CD14-positive monocyte (primary cell): ENCODE measurements around the gene OAT. TPM values are rescaled to one million over a fixed set of nuclear protein-coding genes. Genes with fewer than 3 reads are reported as not detected.

ENCODE experiments used
- DNase-seq, 3 donors: peaks; one replicate each; pipeline ENCODE4 v3.0.0-alpha.2; 2011 to 2022
- H2AFZ ChIP-seq: 2 replicates; pipeline ENCODE4 v1.6.0; 2012; ENCODE audit warnings: mild to moderate bottlenecking, low read depth, low read length, inconsistent platforms; ENCODE audit not compliant: insufficient read depth, poor library complexity, severe bottlenecking
- H3K27ac ChIP-seq, 2 donors: 1 replicate in 1 of 2; 2 replicates in 1 of 2; pipeline ENCODE4 v1.5.1; 2012 to 2013; ENCODE audit warnings: low read length in 2 of 2, control low read depth in 1 of 2, inconsistent platforms in 1 of 2, low read depth in 1 of 2, mild to moderate bottlenecking in 1 of 2
- H3K27me3 ChIP-seq, 2 donors: one replicate each; pipeline versions ENCODE4 v1.6.0 to v1.6.1; 2011 to 2013; ENCODE audit warnings: low read length in 2 of 2; ENCODE audit not compliant: control insufficient read depth in 2 of 2, insufficient read depth in 2 of 2
- H3K36me3 ChIP-seq, 2 donors: replicated peaks in 1 of 2; 1 replicate in 1 of 2; 2 replicates in 1 of 2; pipeline versions ENCODE4 v1.5.1 to v1.6.1; 2012 to 2013; ENCODE audit warnings: low read length in 2 of 2, control low read depth in 1 of 2, inconsistent platforms in 1 of 2, mild to moderate bottlenecking in 1 of 2; ENCODE audit not compliant: insufficient read depth in 2 of 2, control insufficient read depth in 1 of 2
- H3K4me1 ChIP-seq, 2 donors: 1 replicate in 1 of 2; 2 replicates in 1 of 2; pipeline versions ENCODE4 v1.5.1 to v1.6.1; 2012 to 2013; ENCODE audit warnings: low read length in 2 of 2, control low read depth in 1 of 2, inconsistent platforms in 1 of 2, mild to moderate bottlenecking in 1 of 2, moderate library complexity in 1 of 2; ENCODE audit not compliant: insufficient read depth in 2 of 2, control insufficient read depth in 1 of 2
- H3K4me2 ChIP-seq: replicated peaks from 2 replicates; pipeline ENCODE3; 2012; ENCODE audit warnings: low read length, moderate library complexity, mild to moderate bottlenecking; ENCODE audit not compliant: poor library complexity, severe bottlenecking; ENCODE audit errors: extremely low read depth
- H3K4me3 ChIP-seq, 3 experiments: fragments of 200-600 bp in 1 of 3; sonication (generic) in 1 of 3; replicated peaks in 1 of 3; 1 replicate in 2 of 3; 2 replicates in 1 of 3; pipeline ENCODE4 v1.5.1; 2011 to 2013; ENCODE audit warnings: low read length in 3 of 3, mild to moderate bottlenecking in 3 of 3, control low read depth in 2 of 3, low read depth in 2 of 3, inconsistent platforms in 1 of 3, moderate library complexity in 1 of 3
- H3K79me2 ChIP-seq: 2 replicates; pipeline ENCODE4 v1.6.0; 2012; ENCODE audit warnings: mild to moderate bottlenecking, control low read depth, inconsistent platforms, low read length, moderate library complexity; ENCODE audit not compliant: insufficient read depth
- H3K9ac ChIP-seq: 2 replicates; pipeline ENCODE4 v1.6.0; 2017; ENCODE audit warnings: low read length, mild to moderate bottlenecking; ENCODE audit not compliant: insufficient read depth, poor library complexity, severe bottlenecking
- H3K9me3 ChIP-seq, 2 donors: replicated peaks in 1 of 2; 1 replicate in 1 of 2; 2 replicates in 1 of 2; pipeline versions ENCODE4 v1.5.1 to v1.6.1; 2012 to 2013; ENCODE audit warnings: low read length in 2 of 2, control low read depth in 1 of 2; ENCODE audit not compliant: control insufficient read depth in 1 of 2, insufficient read depth in 1 of 2
- H4K20me1 ChIP-seq: 2 replicates; pipeline ENCODE4 v1.6.0; 2012; ENCODE audit warnings: mild to moderate bottlenecking, low read length, control low read depth, moderate library complexity; ENCODE audit not compliant: insufficient read depth
- H3K27ac Mint-ChIP-seq, 7 donors: one replicate each; pipeline ENCODE4 v1.8.0; 2020; ENCODE audit warnings: mild to moderate bottlenecking in 7 of 7, mixed read lengths in 7 of 7, moderate library complexity in 6 of 7, inconsistent platforms in 2 of 7
- H3K27me3 Mint-ChIP-seq, 3 donors: one replicate each; pipeline ENCODE4 v1.8.0; 2021 to 2022; ENCODE audit warnings: low read depth in 3 of 3, mild to moderate bottlenecking in 3 of 3, mixed read lengths in 3 of 3, moderate library complexity in 3 of 3, inconsistent platforms in 1 of 3
- H3K36me3 Mint-ChIP-seq, 2 donors: one replicate each; pipeline ENCODE4 v1.8.0; 2020; ENCODE audit warnings: mixed read lengths in 2 of 2, inconsistent platforms in 1 of 2, mild to moderate bottlenecking in 1 of 2
- H3K4me1 Mint-ChIP-seq: one replicate; pipeline ENCODE4 v1.8.0; 2020; ENCODE audit warnings: mild to moderate bottlenecking, mixed read lengths
- H3K4me3 Mint-ChIP-seq, 2 donors: one replicate each; pipeline ENCODE4 v1.8.0; 2020; ENCODE audit warnings: mild to moderate bottlenecking in 2 of 2, mixed read lengths in 2 of 2, moderate library complexity in 1 of 2
- H3K9me3 Mint-ChIP-seq, 7 donors: one replicate each; pipeline ENCODE4 v1.8.0; 2020 to 2022; ENCODE audit warnings: mixed read lengths in 7 of 7, mild to moderate bottlenecking in 6 of 7, moderate library complexity in 6 of 7, inconsistent platforms in 2 of 7
- CTCF ChIP-seq: fragments of 200-600 bp; IDR thresholded peaks from one replicate; pipeline ENCODE4 v1.8.0; 2022; ENCODE audit warnings: antibody characterized with exemption, mild to moderate bottlenecking
- WGBS: methylation state at CpG from one replicate; pipeline ENCODE4 v1.1.5; 2013; ENCODE audit warnings: missing lambda C conversion rate; ENCODE audit not compliant: insufficient coverage; 5-methylcytosine and 5-hydroxymethylcytosine counted together
- intact Hi-C, 2 donors: fragments of 100-400 bp; cut with micrococcal nuclease; formaldehyde crosslinking; loops; one replicate each; pipeline versions ENCODE4 v1.15.0 to v1.15.1; 2023
- polyA plus RNA-seq, 3 donors: library from polyadenylated mRNA; depleted of rRNA in 1 of 3; unstranded in 2 of 3; stranded (reverse) in 1 of 3; fragments of 300-500 nt in 2 of 3; fragments of >200 nt in 1 of 3; fragmentation: Illumina TruSeq in 2 of 3; gene quantifications; 1 replicate in 2 of 3; 2 replicates in 1 of 3; pipeline ENCODE4 v1.2.3, GENCODE V29; 2012 to 2021

The OAT gene
- polyA plus RNA-seq, 3 donors: 83.5 to 89.6 (median 87.3) TPM

- Histone ChIP-seq H3K9me3 (peaks cover 10 to 11% of the 10 kb centered on the region in 2 donors), H3K27me3 (no peaks in the 10 kb centered on the region), H3K4me1 (no peaks in the 10 kb centered on the region), H3K4me3 (no peak overlapping the region), H3K36me3 (no peaks in the 10 kb centered on the region), H2AFZ (no peak overlapping the region), H4K20me1 (no peaks in the 10 kb centered on the region), H3K9ac (no peak overlapping the region), H3K27ac (no peak overlapping the region), H3K79me2 (no peaks in the 10 kb centered on the region), H3K4me2 (no peak overlapping the region)
- DNase-seq: no peak
- peaks cover 10 to 27% (median 16%) of the 10 kb centered on the region in 3 donors for H3K27me3 Mint-ChIP-seq
- intact Hi-C loops: no loop called here
- H3K36me3 Mint-ChIP-seq: peaks cover 2 to 4% of the 10 kb centered on the region in 2 donors
- H3K4me1 Mint-ChIP-seq: peaks cover 5% of the 10 kb centered on the region
- 92% methylated on average over 8 of the region's 10 CpGs for WGBS
- H3K9me3 Mint-ChIP-seq: peaks cover 5 to 21% (median 18%) of the 10 kb centered on the region in 7 donors
- no peak overlapping the region for H3K27ac Mint-ChIP-seq
- TF ChIP-seq CTCF: no peak
- no peak overlapping the region for H3K4me3 Mint-ChIP-seq
Observed at GRCh38 chr10:124362568-124362967, 56.2 kb downstream of the OAT start.

GRCh38 chr10:124359336-124359832 lies 59.3 kb downstream of the OAT start:
- no peak for TF ChIP-seq CTCF
- no peaks in the 10 kb centered on the region for H3K36me3 ChIP-seq
- H4K20me1 ChIP-seq: no peaks in the 10 kb centered on the region
- H3K9me3 ChIP-seq: peaks cover 10 to 11% of the 10 kb centered on the region in 2 donors
- no peaks in the 10 kb centered on the region for H3K27me3 ChIP-seq
- no peaks in the 10 kb centered on the region for H3K79me2 ChIP-seq
- H3K9ac ChIP-seq: no peak overlapping the region
- no peak overlapping the region for H2AFZ ChIP-seq
- Mint-ChIP-seq H3K27me3 (peaks cover 6 to 12% (median 6%) of the 10 kb centered on the region in 3 donors), H3K4me1 (peaks cover 12% of the 10 kb centered on the region), H3K4me3 (no peak overlapping the region), H3K36me3 (peaks cover 2 to 4% of the 10 kb centered on the region in 2 donors), H3K9me3 (peaks cover 5 to 21% (median 16%) of the 10 kb centered on the region in 7 donors), H3K27ac (no peak overlapping the region)
- no peak overlapping the region for H3K4me2 ChIP-seq
- H3K27ac ChIP-seq: no peak overlapping the region
- H3K4me1 ChIP-seq: peaks cover 8 to 17% of the 10 kb centered on the region in 2 donors
- no CpG with 5 or more reads among the region's 2 CpGs for WGBS
- DNase-seq: no peak
- intact Hi-C loops: no loop called here
- H3K4me3 ChIP-seq: no peak overlapping the region
